ENCODE measurements around the gene RDH13.

Gene RDH13

GRCh38 chr19:55087542-55087901 is 24.6 kb upstream of the RDH13 start:
- Mint-ChIP-seq H3K27ac (no peak overlapping the region), H3K4me3 (peak overlapping the region; percentile 39), H3K36me3 (ENCODE audit: low read depth) (peaks cover 20% of the 10 kb centered on the region), H3K9me3 (no peaks in the 10 kb centered on the region), H3K27me3 (ENCODE audit: low read depth) (peaks cover 44% of the 10 kb centered on the region), H3K4me1 (ENCODE audit: low read depth) (peaks cover 13% of the 10 kb centered on the region)
- no peak for DNase-seq (ENCODE audit: low spot score)

DNA sequence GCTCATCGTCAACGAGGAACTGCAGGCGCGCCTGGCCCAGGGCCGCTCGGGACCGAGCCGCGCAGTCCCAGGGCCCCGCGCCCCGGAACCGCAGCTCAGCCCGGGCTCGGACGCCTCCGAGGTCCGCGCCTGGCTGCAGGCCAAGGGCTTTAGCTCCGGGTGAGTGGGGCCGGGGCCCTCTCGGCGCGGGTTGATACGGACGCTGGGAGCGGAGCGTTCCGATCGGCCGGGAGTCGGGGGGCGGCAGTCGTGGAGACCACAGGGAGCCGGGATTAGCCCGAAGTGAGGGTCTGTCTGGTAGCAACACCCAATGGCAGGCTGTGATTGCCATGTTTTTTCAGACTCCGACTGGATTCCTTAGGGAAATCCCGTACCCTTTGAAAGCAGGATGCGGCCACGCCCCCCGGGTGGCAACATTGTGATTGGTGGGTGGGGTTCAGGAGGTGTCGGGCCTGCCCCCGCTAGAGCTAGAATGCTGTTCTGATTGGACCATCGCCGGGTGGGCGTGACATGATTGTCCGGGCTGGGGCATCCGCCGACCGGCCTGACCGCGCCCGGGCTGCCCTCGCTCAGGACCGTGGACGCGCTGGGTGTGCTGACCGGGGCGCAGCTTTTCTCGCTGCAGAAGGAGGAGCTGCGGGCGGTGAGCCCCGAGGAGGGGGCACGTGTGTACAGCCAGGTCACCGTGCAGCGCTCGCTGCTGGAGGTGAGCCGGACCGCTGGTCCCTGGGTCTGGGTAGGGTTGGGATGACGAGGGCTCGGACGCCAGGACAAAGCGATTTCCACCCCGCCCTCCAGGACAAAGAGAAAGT is 24.0 kb upstream of the RDH13 start:
- DNase-seq (ENCODE audit: low spot score): peak; percentile 37
- Mint-ChIP-seq H3K4me1 (ENCODE audit: low read depth) (peaks cover 16% of the 10 kb centered on the region), H3K4me3 (peak overlapping the region; percentile 39), H3K36me3 (ENCODE audit: low read depth) (peaks cover 20% of the 10 kb centered on the region), H3K9me3 (no peaks in the 10 kb centered on the region), H3K27ac (no peak overlapping the region), H3K27me3 (ENCODE audit: low read depth) (peaks cover 48% of the 10 kb centered on the region)

- Mint-ChIP-seq H3K4me1 (ENCODE audit: low read depth) (peaks cover 17% of the 10 kb centered on the region), H3K27me3 (ENCODE audit: low read depth) (peaks cover 50% of the 10 kb centered on the region), H3K9me3 (no peaks in the 10 kb centered on the region), H3K4me3 (no peak overlapping the region), H3K27ac (no peak overlapping the region), H3K36me3 (ENCODE audit: low read depth) (peaks cover 20% of the 10 kb centered on the region)
- DNase-seq (ENCODE audit: low spot score): no peak
Observed at GRCh38 chr19:55085923-55086715, 23.2 kb upstream of the RDH13 start.

- H3K27me3 Mint-ChIP-seq (ENCODE audit: low read depth): peaks cover 50% of the 10 kb centered on the region
- peaks cover 16% of the 10 kb centered on the region for H3K36me3 Mint-ChIP-seq (ENCODE audit: low read depth)
- DNase-seq (ENCODE audit: low spot score): no peak
- no peak overlapping the region for H3K4me3 Mint-ChIP-seq
- peaks cover 29% of the 10 kb centered on the region for H3K4me1 Mint-ChIP-seq (ENCODE audit: low read depth)
- no peaks in the 10 kb centered on the region for H3K9me3 Mint-ChIP-seq
- H3K27ac Mint-ChIP-seq: no peak overlapping the region
Observed at GRCh38 chr19:55084416-55084815, 21.5 kb upstream of the RDH13 start.

DNA sequence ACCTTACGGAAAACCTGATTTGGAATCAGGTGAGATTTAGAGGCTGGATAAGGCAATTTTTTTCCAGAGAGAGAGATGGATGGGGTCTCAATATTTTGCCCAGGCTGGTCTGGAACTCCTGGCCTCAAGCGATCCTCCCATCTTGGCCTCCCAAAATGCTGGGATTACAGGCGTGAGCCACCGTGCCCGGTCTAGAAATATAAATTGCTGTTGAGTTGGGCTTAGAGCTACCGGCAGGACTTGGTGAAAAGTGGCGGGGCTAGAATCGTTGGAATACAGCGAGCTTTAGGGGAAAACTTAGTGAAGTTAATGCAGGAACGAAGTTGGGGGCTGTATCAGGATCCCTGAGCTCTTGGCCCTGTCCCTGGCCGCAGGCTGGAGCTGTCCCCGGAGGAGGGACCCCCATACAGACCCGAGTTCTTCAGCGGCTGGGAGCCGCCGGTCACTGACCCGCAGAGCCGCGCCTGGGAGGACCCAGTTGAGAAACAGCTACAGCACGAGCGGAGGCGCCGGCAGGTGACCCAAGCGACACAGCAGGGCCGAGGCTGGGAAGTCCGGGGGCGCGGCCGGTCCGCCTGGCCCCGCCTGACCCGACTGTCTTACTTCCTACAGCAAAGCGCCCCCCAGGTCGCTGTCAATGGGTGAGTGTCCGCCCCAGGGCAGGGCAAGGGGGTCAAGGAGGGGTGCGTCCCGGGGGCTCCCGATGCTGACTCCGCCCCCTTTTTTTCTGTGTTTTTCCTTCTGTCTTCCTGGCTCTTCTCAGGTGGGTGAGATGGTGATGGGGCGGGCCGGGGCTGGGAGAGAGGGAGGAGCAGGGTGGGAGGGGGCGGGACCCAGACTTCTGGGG is 20.3 kb upstream of the RDH13 start:
- DNase-seq (ENCODE audit: low spot score): no peak
- H3K27me3 Mint-ChIP-seq (ENCODE audit: low read depth): peaks cover 46% of the 10 kb centered on the region
- no peak overlapping the region for H3K27ac Mint-ChIP-seq
- peak overlapping the region; percentile 48 for H3K4me3 Mint-ChIP-seq
- peaks cover 11% of the 10 kb centered on the region for H3K36me3 Mint-ChIP-seq (ENCODE audit: low read depth)
- H3K9me3 Mint-ChIP-seq: no peaks in the 10 kb centered on the region
- H3K4me1 Mint-ChIP-seq (ENCODE audit: low read depth): peaks cover 25% of the 10 kb centered on the region

DNA sequence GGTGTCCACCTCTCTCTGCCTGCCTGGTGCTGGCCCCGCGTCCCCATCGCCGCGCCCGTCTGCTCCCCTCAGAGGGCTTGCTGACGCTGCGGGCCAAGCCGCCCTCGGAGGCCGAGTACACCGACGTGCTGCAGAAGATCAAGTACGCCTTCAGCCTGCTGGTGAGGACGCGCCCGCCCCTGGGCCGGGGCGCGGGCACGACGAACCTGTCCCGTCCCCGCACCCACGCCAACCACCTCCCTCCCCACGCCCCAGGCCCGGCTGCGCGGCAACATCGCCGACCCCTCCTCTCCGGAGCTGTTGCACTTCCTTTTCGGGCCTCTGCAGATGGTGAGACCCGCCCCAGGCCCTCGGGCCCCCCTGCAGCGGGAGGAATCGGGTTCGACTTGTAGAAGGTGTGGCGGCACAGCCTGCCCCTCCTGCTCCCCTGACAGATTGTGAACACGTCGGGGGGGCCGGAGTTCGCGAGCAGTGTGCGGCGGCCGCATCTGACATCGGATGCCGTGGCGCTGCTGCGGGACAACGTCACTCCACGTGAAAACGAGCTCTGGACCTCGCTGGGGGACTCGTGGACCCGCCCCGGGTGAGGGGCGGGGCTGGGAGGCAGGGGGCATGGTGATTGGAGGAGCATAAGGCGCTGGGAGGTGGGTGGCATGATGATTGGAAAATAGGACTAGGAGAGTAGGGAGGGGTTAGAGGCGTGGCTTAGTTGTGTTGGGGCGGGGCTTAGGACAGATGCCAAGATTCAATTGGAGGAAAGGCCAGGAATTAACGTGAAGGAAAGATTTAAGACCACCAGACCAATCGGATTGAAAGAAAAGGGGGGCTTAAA is 19.3 kb upstream of the RDH13 start:
- peaks cover 4% of the 10 kb centered on the region for H3K36me3 Mint-ChIP-seq (ENCODE audit: low read depth)
- H3K4me3 Mint-ChIP-seq: peak overlapping the region; percentile 58
- no peaks in the 10 kb centered on the region for H3K9me3 Mint-ChIP-seq
- DNase-seq (ENCODE audit: low spot score): peak; percentile 36
- H3K4me1 Mint-ChIP-seq (ENCODE audit: low read depth): peaks cover 17% of the 10 kb centered on the region
- H3K27me3 Mint-ChIP-seq (ENCODE audit: low read depth): peaks cover 36% of the 10 kb centered on the region
- peak overlapping the region; percentile 57 for H3K27ac Mint-ChIP-seq

DNA sequence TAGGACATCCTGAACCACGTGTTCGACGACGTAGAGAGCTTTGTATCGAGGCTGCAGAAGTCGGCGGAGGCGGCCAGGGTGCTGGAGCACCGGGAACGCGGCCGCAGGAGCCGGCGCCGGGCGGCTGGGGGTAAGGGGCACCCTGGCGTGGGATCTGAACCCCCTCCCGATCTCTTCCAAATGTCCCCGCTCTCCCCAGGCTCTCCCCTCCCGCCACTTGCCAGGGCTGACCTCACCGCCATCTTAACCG is 18.7 kb upstream of the RDH13 start:
- peak overlapping the region; percentile 76 for H3K4me3 Mint-ChIP-seq

DNA sequence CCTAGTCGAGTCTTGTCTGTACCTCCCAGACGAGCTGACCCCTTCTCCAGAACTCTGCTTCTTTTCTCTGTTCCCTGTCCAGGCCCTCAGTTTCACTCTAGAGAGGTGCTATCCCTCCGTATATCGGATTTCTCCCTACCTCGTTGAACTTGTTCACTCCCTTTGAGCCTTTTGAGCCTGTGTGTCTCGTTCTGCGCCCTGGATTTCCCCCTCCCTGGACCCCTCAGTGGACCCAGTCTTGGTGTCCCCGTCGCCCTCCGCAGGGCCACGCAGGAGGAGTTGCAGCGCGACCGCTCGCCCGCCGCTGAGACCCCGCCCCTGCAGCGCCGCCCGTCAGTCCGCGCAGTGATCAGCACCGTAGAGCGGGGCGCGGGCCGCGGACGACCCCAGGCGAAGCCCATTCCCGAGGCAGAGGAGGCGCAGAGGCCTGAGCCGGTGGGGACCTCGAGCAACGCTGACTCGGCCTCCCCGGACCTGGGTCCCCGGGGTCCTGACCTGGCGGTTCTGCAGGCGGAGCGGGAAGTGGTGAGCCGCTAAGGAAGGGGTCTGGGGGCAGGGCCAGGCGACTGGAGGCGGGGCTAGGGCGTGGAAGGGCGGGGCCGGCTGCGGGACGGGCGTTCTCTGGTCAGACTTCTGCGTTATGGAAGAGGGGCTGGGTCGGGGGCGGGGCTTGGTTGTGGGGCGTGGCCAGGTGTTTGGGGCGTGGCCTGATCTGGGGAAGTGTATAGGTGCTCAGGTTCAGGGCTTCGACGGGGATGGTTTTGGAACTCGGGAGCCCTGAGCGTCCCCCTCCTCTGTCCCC is 18.2 kb upstream of the RDH13 start:
- Mint-ChIP-seq H3K4me3 (peak overlapping the region; percentile 76), H3K27me3 (ENCODE audit: low read depth) (peaks cover 35% of the 10 kb centered on the region), H3K36me3 (ENCODE audit: low read depth) (peaks cover 3% of the 10 kb centered on the region), H3K4me1 (ENCODE audit: low read depth) (peaks cover 17% of the 10 kb centered on the region), H3K27ac (peak overlapping the region; percentile 92), H3K9me3 (no peaks in the 10 kb centered on the region)
- DNase-seq (ENCODE audit: low spot score): peak; percentile 89

More for the DNA sequence above, 18.7 kb upstream of the RDH13 start:
- peaks cover 17% of the 10 kb centered on the region for H3K4me1 Mint-ChIP-seq (ENCODE audit: low read depth)
- peak overlapping the region; percentile 92 for H3K27ac Mint-ChIP-seq
- no peaks in the 10 kb centered on the region for H3K9me3 Mint-ChIP-seq
- peaks cover 3% of the 10 kb centered on the region for H3K36me3 Mint-ChIP-seq (ENCODE audit: low read depth)
- DNase-seq (ENCODE audit: low spot score): no peak
- H3K27me3 Mint-ChIP-seq (ENCODE audit: low read depth): peaks cover 35% of the 10 kb centered on the region

DNA sequence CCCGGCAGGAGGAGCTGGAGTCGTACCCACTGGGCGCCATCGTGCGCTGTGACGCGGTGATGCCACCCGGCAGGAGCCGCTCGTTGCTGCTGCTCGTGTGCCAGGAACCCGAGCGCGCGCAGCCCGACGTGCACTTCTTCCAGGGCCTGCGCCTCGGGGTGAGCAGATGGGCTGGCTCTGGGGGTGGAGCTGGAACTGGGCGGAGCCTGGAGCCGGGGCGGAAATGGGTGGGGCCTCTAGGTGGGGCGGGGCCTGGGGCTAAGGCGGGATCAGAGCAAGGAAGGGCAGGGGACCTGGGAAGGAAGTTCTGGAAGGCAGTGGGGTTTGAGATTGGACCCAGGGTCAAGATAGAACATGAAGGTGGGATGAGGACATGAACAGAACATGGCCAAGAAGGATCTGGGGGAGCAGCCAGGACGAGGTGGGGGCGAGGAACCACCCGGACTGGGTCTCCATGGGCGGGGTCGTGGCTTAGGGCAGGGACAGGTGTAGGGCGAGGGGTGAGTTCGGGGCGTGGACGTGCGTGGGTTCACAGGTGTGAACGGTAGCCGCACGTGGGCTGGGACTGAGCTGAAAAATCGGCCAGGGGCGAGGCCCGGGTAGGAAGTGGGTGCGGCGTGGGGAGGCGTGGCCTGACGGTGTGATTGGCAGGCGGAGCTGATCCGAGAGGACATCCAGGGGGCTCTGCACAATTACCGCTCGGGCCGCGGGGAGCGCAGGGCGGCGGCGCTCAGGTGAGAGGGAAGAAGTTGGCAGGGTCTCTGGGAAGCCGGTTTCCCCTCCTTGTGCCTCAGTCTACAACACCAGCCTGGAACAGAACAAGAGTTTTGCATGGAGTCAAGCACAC is 17.4 kb upstream of the RDH13 start:
- H3K27ac Mint-ChIP-seq: peak overlapping the region; percentile 92
- H3K4me1 Mint-ChIP-seq (ENCODE audit: low read depth): peaks cover 17% of the 10 kb centered on the region
- peak overlapping the region; percentile 76 for H3K4me3 Mint-ChIP-seq
- peaks cover 3% of the 10 kb centered on the region for H3K36me3 Mint-ChIP-seq (ENCODE audit: low read depth)
- H3K9me3 Mint-ChIP-seq: no peaks in the 10 kb centered on the region
- DNase-seq (ENCODE audit: low spot score): peak; percentile 72
- H3K27me3 Mint-ChIP-seq (ENCODE audit: low read depth): peaks cover 27% of the 10 kb centered on the region

- peaks cover 3% of the 10 kb centered on the region for H3K36me3 Mint-ChIP-seq (ENCODE audit: low read depth)
- peak overlapping the region; percentile 76 for H3K4me3 Mint-ChIP-seq
- H3K27ac Mint-ChIP-seq: peak overlapping the region; percentile 92
- H3K27me3 Mint-ChIP-seq (ENCODE audit: low read depth): peaks cover 21% of the 10 kb centered on the region
- no peaks in the 10 kb centered on the region for H3K9me3 Mint-ChIP-seq
- no peak for DNase-seq (ENCODE audit: low spot score)
- H3K4me1 Mint-ChIP-seq (ENCODE audit: low read depth): peaks cover 17% of the 10 kb centered on the region
Observed at GRCh38 chr19:55079400-55080038, 16.6 kb upstream of the RDH13 start.

GRCh38 chr19:55078996-55079395 is 16.0 kb upstream of the RDH13 start:
- H3K36me3 Mint-ChIP-seq (ENCODE audit: low read depth): peaks cover 3% of the 10 kb centered on the region
- peak overlapping the region; percentile 53 for H3K27ac Mint-ChIP-seq
- peaks cover 17% of the 10 kb centered on the region for H3K4me1 Mint-ChIP-seq (ENCODE audit: low read depth)
- H3K9me3 Mint-ChIP-seq: no peaks in the 10 kb centered on the region
- peaks cover 18% of the 10 kb centered on the region for H3K27me3 Mint-ChIP-seq (ENCODE audit: low read depth)
- H3K4me3 Mint-ChIP-seq: peak overlapping the region; percentile 52
- DNase-seq (ENCODE audit: low spot score): no peak

DNA sequence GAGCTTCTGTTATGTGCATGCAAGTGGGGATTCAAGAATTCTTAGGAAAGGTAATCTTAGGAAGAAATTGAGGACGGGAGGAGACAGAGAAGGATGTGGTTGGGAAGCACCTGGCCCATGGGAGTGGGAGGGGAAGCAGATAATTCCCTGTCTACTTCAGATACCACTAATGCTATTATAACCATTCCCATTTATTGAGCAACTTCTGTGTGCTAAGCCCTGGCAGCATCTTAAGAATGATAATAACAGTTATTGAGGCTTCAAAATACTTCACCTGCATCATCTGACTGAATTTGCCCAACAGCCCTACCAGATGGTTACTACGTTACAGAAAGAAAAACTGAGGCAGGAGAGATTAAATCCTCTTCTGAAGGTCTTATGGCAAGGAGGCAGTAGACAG is 14.2 kb upstream of the RDH13 start:
- no peak for DNase-seq (ENCODE audit: low spot score)
- H3K4me1 Mint-ChIP-seq (ENCODE audit: low read depth): peaks cover 15% of the 10 kb centered on the region
- H3K27ac Mint-ChIP-seq: no peak overlapping the region
- H3K9me3 Mint-ChIP-seq: no peaks in the 10 kb centered on the region
- H3K36me3 Mint-ChIP-seq (ENCODE audit: low read depth): peaks cover 3% of the 10 kb centered on the region
- H3K27me3 Mint-ChIP-seq (ENCODE audit: low read depth): peaks cover 3% of the 10 kb centered on the region
- H3K4me3 Mint-ChIP-seq: no peak overlapping the region
